Nephron progenitor cell (in vitro differentiated cells): Measurements from ENCODE around the gene GCC2.

Experiments
- DNase-seq: peaks from one replicate; pipeline ENCODE4 v3.0.0; 2021
- H3K27ac Mint-ChIP-seq: 2 replicates; pipeline ENCODE4 v1.8.0; 2021; ENCODE audit warnings: mild to moderate bottlenecking, moderate library complexity, mixed read lengths
- H3K27me3 Mint-ChIP-seq: 2 replicates; pipeline ENCODE4 v1.8.0; 2021; ENCODE audit warnings: mild to moderate bottlenecking, low read depth, mixed read lengths; ENCODE audit not compliant: poor library complexity
- H3K36me3 Mint-ChIP-seq: 2 replicates; pipeline ENCODE4 v1.8.0; 2021; ENCODE audit warnings: low read depth, mixed read lengths
- H3K4me1 Mint-ChIP-seq: 2 replicates; pipeline ENCODE4 v1.8.0; 2021; ENCODE audit warnings: mixed read lengths
- H3K4me3 Mint-ChIP-seq: 2 replicates; pipeline ENCODE4 v1.8.0; 2021; ENCODE audit warnings: mild to moderate bottlenecking, moderate library complexity, mixed read lengths
- H3K9me3 Mint-ChIP-seq: 2 replicates; pipeline ENCODE4 v1.8.0; 2021; ENCODE audit warnings: mild to moderate bottlenecking, moderate library complexity, mixed read lengths
- TF ChIP-seq, protein P1 (sequence below): fragments of 200-600 bp; sonication (generic); IDR thresholded peaks from 2 replicates; pipeline ENCODE4 v1.5.0; 2021; ENCODE audit warnings: antibody characterized with exemption

GCC2 gene

DNA sequence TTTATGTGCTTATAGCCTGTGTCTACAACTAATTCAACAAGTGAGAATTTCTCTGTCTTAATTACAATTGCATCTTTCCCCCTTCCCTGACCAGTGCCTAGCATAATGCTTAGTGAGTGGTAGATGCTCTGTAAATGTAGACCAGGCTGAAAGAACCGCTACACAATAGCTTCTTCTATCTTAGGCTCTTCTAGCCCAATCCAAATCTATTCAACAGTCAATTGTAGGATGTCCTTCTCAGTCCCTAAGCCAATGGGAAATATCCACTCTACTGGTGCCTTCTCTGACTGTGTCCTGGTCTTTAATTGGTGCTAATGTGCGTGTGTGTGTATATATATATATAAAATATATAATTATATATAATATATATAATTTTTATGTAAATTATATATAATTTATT, 34.1 kb upstream of the GCC2 start:
- no peaks in the 10 kb centered on the region for H3K9me3 Mint-ChIP-seq
- peaks cover 7% of the 10 kb centered on the region for H3K4me1 Mint-ChIP-seq
- TF ChIP-seq, protein P1, sequence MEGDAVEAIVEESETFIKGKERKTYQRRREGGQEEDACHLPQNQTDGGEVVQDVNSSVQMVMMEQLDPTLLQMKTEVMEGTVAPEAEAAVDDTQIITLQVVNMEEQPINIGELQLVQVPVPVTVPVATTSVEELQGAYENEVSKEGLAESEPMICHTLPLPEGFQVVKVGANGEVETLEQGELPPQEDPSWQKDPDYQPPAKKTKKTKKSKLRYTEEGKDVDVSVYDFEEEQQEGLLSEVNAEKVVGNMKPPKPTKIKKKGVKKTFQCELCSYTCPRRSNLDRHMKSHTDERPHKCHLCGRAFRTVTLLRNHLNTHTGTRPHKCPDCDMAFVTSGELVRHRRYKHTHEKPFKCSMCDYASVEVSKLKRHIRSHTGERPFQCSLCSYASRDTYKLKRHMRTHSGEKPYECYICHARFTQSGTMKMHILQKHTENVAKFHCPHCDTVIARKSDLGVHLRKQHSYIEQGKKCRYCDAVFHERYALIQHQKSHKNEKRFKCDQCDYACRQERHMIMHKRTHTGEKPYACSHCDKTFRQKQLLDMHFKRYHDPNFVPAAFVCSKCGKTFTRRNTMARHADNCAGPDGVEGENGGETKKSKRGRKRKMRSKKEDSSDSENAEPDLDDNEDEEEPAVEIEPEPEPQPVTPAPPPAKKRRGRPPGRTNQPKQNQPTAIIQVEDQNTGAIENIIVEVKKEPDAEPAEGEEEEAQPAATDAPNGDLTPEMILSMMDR, result no peak
- H3K27me3 Mint-ChIP-seq, result peaks cover 5% of the 10 kb centered on the region
- no peaks in the 10 kb centered on the region for H3K36me3 Mint-ChIP-seq
- no peak for DNase-seq
- no peak overlapping the region for H3K27ac Mint-ChIP-seq
- no peak overlapping the region for H3K4me3 Mint-ChIP-seq

DNA sequence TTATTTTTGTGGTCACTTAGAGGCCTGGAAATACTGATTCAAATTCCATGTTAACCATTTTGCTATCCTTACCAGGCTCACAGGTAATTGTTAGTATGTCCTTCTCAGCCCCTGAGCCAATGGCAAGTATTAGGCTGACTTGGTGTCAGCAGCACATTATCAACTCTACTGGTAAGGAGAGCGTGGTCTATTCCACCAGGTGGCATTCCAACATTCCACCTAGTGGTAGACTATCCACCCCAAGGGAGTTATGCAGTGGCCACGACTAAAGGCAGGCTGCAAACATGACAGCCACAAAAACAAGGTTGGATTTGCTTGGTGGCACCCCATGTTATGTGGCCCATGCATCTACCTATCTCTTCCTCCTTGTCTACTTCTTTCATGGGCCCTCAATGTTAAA, 31.8 kb upstream of the GCC2 start:
- H3K27me3 Mint-ChIP-seq, result peaks cover 2% of the 10 kb centered on the region
- TF ChIP-seq, protein P1, result no peak
- no peak overlapping the region for H3K4me3 Mint-ChIP-seq
- peaks cover 7% of the 10 kb centered on the region for H3K4me1 Mint-ChIP-seq
- H3K36me3 Mint-ChIP-seq, result no peaks in the 10 kb centered on the region
- DNase-seq, result no peak
- no peaks in the 10 kb centered on the region for H3K9me3 Mint-ChIP-seq
- no peak overlapping the region for H3K27ac Mint-ChIP-seq

DNA sequence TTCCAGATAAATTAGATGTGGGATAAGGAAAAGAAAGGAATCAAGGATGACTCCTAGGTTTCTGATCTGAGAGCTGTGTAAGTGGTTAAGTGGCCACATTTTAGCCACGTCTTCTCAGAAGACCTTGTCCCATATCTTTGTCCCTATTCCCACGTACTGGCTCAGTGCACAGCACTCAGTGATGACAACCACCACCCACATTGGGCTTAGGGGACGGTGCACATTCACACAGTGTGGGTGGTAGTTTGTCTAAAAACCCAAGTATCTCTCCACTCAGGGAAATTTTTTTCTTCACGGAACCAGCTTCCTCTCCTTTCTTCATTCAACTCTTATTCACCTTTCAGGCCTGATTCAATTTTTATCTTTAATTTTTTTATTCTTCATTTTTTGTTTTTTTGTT, 30.6 kb upstream of the GCC2 start:
- Mint-ChIP-seq H3K36me3 (no peaks in the 10 kb centered on the region), H3K4me3 (no peak overlapping the region), H3K9me3 (no peaks in the 10 kb centered on the region), H3K27me3 (peaks cover 6% of the 10 kb centered on the region), H3K27ac (no peak overlapping the region), H3K4me1 (peaks cover 7% of the 10 kb centered on the region)
- no peak for DNase-seq
- TF ChIP-seq, protein P1, result no peak

DNA sequence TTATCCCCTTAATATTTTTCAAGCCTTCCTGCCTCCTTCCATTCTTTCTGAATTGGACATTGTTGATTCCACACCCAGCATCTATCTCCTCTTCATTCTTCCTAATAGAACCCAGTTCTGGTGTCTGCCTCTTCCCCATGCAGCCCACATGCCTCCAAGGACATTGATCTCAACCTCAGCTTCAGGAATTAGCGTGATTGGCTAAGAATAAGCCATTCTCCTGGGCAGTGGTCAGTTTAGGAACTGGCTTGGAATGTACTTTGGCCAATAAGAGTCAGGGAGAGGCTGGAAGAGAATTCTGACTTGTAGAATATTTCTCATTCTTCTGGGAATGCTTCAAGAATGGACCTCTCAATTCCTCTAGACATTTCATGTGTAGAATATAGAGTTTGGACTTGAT, 25.9 kb upstream of the GCC2 start:
- H3K27me3 Mint-ChIP-seq, result peaks cover 7% of the 10 kb centered on the region
- no peaks in the 10 kb centered on the region for H3K36me3 Mint-ChIP-seq
- H3K27ac Mint-ChIP-seq, result no peak overlapping the region
- no peak overlapping the region for H3K4me3 Mint-ChIP-seq
- TF ChIP-seq, protein P1, result no peak
- no peaks in the 10 kb centered on the region for H3K4me1 Mint-ChIP-seq
- H3K9me3 Mint-ChIP-seq, result peaks cover 4% of the 10 kb centered on the region
- DNase-seq, result no peak

DNA sequence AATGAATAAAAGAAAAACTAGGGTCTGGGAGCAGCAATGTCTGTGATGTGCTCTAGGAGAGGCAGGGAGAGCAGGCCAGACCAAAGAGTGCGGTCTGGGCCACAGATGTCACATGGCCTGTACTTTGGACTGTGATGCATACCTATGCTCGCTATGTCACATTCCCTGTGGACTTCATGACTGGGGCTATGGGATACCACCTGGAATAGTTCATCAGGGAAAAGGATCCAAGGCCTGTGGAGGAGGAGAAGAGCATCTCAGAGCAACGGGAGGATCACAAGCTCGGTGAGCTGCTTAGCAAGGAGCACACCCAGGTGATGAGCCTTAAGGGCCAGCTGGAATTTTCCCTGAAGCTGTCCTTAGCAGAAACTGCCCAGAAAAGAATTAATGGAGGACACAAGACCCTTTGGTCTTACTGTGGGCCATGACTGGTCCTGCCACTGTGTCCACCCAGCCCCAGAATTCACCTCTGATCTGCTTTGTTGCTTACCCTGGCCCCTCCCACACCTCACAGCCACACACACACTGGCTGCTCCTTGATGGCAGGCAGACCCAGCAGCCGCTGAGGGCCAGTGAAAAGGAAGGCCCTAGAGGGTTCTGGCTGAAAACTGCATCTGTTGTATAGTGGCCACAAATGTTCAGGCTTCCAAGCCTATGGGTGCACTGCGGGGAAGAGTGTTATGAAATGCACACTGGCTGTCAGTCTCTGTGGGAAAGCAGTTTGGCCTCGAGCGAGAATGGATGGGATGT, 25.3 kb upstream of the GCC2 start:
- H3K4me3 Mint-ChIP-seq, result no peak overlapping the region
- TF ChIP-seq, protein P1, result no peak
- peaks cover 4% of the 10 kb centered on the region for H3K9me3 Mint-ChIP-seq
- H3K27me3 Mint-ChIP-seq, result peaks cover 7% of the 10 kb centered on the region
- H3K4me1 Mint-ChIP-seq, result no peaks in the 10 kb centered on the region
- no peak for DNase-seq
- H3K27ac Mint-ChIP-seq, result peak overlapping the region; percentile 3
- no peaks in the 10 kb centered on the region for H3K36me3 Mint-ChIP-seq
